Hematopoietic multipotent progenitor cell treated with erythropoietin and hydrocortisone succinate and interleukin-3 and kit ligand, for 8 days (in vitro differentiated cells): Measurements from ENCODE around the gene ZNF474.

Source experiments
- DNase-seq: peaks from one replicate; pipeline ENCODE4 v3.0.0-alpha.2; 2015

The ZNF474 gene

DNA sequence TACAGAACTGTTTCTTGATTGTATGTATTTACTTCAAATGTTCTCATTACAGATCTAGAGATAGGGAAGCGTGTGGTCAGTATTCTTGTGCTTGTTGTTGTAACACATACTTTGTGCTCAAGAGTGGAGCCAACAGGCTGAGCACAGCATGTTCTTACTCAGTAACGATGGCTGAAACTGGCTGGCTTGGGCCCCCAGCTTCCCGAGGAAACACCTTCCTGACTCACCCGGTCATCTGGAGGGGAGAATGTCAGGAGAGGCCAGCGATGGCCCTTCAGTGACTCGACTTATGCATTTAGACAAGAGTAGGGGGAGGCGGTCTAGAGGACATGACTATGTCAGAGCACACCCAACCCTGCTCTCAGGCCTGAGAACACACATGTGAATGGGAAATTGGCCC lies 25.6 kb downstream of the ZNF474 start:
- no peak for DNase-seq

GRCh38 chr5:122155546-122155945 lies 26.2 kb downstream of the ZNF474 start:
- no peak for DNase-seq

DNA sequence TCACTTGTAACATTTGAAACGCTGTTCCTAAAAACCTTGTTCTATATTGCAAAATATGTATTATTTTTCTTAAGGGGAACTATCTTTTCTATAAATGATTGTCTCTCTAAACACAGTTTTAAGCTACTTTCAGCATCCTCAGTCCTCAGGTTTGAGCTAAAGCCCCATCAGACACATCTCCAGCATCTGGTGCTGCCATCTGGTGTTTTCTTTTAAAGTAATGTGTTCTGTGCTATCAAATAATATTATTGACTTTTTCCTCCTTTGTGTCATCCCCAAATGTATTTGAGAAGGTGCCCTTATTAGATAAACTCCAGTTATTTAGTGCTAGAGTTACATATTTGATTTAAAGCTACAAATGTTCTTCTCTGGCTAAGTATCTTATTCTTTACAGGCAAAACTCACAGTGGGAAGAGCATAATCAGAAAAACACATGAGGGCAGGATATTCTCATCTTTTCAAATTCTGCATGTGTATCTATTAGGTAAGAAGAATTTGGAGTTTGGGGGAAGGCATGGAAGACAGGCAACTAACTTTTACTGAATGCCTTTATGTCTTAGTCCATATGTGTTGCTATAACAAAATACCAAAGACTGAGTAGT lies 27.5 kb downstream of the ZNF474 start:
- DNase-seq = peak; percentile 70

- no peak for DNase-seq
These were observed 32.8 kb downstream of the ZNF474 start for GRCh38 chr5:122162100-122162638.

DNA sequence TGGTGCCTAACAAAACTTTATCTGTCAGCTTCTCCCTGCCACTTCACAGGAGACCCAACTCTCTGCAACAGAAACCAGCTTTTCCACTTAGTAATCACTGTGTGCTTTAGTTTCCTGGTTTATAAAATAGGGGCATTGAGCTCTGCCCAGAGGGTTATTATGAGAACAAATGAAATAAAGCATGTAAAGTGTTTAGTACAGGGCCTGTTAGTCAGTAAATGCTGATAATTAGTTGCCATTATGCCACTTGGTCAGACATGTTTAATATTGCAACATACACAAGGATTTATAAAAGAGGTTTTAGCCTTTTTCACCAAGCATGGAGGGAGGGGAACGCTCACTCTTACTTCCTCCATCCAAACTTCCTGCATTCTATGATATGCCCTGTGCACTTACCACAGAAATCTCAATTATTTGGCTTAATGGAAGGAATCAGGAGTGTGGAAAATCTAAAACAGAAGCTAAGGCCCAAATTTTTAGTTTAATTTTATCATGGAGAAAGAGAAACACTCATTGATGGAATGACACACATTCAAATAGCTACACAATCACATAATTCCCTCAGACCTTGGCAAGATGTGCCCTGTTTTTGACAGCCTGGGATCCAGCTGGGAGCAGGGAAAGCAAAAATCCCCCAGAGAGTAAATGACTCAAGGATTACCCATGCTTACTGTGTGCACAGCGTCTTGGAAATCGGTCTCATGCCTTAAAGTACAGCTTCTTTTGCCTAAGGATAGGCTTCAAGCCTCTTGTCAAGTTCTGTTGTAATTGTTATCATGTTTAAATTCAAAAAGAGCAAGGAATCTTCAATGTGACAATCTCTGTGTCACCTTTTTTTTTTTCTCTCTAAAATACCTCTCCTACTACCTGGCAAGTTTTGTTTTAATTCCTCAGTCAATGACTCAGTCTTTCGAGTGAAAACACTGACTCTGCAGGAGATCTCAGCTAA lies 34.0 kb downstream of the ZNF474 start:
- no peak for DNase-seq

- no peak for DNase-seq
These were observed 34.7 kb downstream of the ZNF474 start for GRCh38 chr5:122164070-122164435.

GRCh38 chr5:122164831-122165558 lies 35.6 kb downstream of the ZNF474 start:
- DNase-seq = no peak

- DNase-seq = no peak
These were observed 36.3 kb downstream of the ZNF474 start for GRCh38 chr5:122165559-122166078.

GRCh38 chr5:122169350-122170103 lies 40.2 kb downstream of the ZNF474 start:
- DNase-seq = no peak

- no peak for DNase-seq
These were observed 41.3 kb downstream of the ZNF474 start for GRCh38 chr5:122170620-122171019.

- DNase-seq = no peak
These were observed 42.9 kb downstream of the ZNF474 start for GRCh38 chr5:122172207-122172606.

- no peak for DNase-seq
These were observed 44.4 kb downstream of the ZNF474 start for GRCh38 chr5:122173474-122174415.

DNA sequence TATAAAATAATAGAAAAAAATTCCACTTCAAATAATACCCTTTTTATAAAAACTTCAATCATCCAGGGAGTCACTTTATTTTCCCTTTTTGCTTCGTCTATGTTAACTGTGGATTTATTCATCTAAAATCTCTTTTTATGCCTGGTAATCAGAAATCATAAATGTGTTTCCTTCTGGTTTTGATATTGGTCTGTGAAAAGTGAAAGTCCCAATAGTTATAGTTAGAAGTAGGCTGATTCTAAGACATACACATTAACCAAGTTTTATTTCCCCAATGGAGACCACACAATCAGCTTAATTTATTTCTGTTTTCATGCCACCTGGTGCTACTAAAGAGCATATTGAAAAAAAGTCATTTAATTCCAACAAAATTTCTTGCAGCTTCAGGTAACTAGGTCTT lies 45.7 kb downstream of the ZNF474 start:
- no peak for DNase-seq

- DNase-seq = no peak
These were observed 46.5 kb downstream of the ZNF474 start for GRCh38 chr5:122175852-122176251.

DNA sequence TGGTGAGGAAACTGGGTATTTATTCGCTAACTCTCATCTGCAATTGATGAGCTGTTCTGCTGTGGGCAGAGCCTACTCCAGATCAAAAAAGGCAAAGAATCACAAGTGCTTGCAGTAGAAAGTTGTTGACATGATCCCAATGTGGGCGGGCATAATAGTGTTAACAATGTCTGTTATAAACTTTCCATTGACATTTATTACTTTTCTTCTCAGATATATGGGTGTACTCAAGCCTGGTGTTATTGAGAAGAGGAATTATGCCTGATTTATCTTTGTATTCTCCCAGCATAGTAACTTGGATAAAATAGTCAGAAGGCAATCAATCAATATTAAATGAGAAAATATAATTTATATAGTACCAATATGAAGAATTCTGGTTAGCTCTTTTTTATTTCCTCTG lies 47.8 kb downstream of the ZNF474 start:
- no peak for DNase-seq

DNA sequence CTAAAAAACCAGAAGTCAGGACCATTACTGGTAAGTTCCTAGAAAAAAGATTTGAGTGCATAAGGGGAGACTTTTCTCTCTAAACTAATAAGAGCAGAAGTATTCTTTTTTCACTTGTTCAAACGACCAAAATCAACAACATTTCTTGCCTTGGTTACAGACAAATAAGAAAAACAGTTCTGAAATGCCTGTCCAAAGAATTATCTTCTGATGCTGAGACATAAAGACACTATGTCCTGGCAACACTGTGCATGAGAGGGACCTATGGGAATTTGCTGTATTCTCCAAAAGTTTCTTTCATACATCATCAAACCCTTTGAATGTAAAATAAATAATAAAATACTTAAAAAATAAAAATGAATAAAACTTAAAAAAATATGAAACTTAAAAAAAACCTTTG lies 50.4 kb downstream of the ZNF474 start:
- DNase-seq = no peak

GRCh38 chr5:122180146-122180712 lies 50.9 kb downstream of the ZNF474 start:
- DNase-seq = no peak

DNA sequence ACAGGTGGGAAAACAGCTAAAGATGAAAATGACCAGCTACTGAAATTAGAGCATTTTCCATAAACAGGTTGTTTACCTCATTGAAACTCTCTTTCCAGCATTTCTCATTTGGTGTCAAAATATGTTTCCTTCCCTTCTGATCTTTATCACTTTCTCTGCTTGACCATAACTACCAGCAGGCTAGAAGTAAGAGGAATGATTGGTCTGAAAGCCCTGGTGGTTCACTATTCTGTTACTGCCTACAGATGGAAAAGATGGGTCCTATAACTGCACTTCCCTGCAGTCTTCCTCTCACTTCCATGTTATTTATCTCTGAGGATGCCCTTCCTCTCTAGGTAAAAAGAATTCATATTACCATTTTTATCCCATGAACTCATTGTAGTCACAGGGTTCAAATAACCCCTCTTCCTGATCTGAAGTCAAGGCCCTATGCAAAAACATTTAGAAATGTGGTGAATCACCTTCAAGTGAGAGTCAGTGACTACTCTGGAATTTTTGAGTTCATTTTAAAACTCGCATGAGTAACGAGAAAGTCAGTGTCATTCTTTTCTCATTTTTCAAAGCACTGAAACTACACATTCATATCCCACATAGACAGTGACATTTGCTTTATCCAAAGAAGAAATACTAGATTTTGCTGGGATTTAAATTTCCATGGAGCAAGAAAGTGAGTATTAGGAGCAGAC lies 51.7 kb downstream of the ZNF474 start:
- no peak for DNase-seq

DNA sequence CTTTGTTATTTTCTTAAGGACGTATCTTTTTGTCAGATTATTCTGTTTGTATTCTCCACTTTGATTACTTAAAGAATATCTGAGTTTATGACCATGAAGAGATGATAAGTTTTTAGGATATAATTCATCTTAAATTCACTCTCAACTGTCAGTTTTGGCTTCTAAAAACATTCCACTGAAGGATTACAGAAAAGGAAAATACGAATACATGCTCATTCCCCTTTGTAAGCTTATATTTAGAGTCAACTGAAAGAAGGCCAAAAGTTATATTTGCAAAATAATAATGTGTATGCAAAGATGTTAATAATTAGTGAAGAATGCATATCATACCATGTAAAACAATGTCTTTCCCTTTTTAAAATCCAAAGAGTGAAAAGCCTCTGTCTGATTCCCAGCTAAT lies 52.5 kb downstream of the ZNF474 start:
- DNase-seq = no peak

DNA sequence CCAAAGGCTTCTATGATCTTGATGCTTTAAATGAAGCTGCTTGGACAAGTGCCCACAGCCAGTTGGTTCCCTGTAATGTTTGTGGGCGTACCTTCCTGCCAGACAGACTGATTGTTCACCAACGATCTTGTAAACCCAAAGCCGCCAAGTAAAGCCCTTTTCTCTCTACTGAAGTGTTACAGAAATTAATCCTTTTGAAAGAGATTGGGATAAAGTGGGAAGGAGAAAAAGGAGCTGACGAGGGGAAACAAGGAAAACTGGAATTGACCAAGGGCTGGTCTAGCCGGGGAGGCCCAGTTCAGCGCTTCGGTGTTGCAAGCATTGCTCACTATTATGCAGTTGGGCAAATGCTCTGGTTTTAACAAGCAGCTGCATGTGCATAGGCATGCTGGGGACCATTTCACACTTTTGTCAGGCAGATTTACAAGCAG lies 53.2 kb downstream of the ZNF474 start:
- peak; percentile 86 for DNase-seq
